Neutrophil (primary cell): ENCODE measurements around the gene PLEKHA6.
A peak's percentile ranks its signal among the peaks of the same experiment; 100 is the strongest.

ENCODE experiments used
- H3K27ac ChIP-seq: fragments of 200-600 bp; sonication (generic); 2 replicates; pipeline ENCODE4 v1.5.1; 2016; ENCODE audit warnings: mild to moderate bottlenecking, moderate library complexity
- H3K27me3 ChIP-seq: fragments of 200-600 bp; sonication (generic); 2 replicates; pipeline ENCODE4 v1.6.0; 2016; ENCODE audit warnings: mild to moderate bottlenecking
- H3K36me3 ChIP-seq: fragments of 200-600 bp; sonication (generic); 2 replicates; pipeline ENCODE4 v1.5.1; 2017
- H3K4me1 ChIP-seq, 2 experiments: fragments of 200-600 bp in 1 of 2; sonication (generic) in 1 of 2; 1 replicate in 1 of 2; 2 replicates in 1 of 2; pipeline versions ENCODE4 v1.5.1 to v1.6.1; 2013 to 2016; ENCODE audit warnings: low read depth in 1 of 2, low read length in 1 of 2, mild to moderate bottlenecking in 1 of 2, moderate library complexity in 1 of 2; ENCODE audit not compliant: control insufficient read depth in 1 of 2, insufficient read depth in 1 of 2
- H3K4me3 ChIP-seq, 2 experiments: fragments of 200-600 bp in 1 of 2; sonication (generic) in 1 of 2; 1 replicate in 1 of 2; 2 replicates in 1 of 2; pipeline ENCODE4 v1.5.1; 2013 to 2016; ENCODE audit warnings: low read depth in 1 of 2, low read length in 1 of 2, mild to moderate bottlenecking in 1 of 2, moderate library complexity in 1 of 2
- H3K9me3 ChIP-seq: fragments of 200-600 bp; sonication (generic); 2 replicates; pipeline ENCODE4 v1.5.1; 2016
- CTCF ChIP-seq: fragments of 200-600 bp; sonication (generic); IDR thresholded peaks from 2 replicates; pipeline ENCODE4 v1.5.1; 2016; ENCODE audit warnings: antibody characterized with exemption

PLEKHA6 gene

GRCh38 chr1:204288021-204288588 is 71.6 kb downstream of the PLEKHA6 start:
- H3K4me3 ChIP-seq = no peak overlapping the region
- no peak overlapping the region for H3K27ac ChIP-seq
- H3K36me3 ChIP-seq = no peaks in the 10 kb centered on the region
- H3K9me3 ChIP-seq = no peaks in the 10 kb centered on the region
- TF ChIP-seq CTCF = no peak
- peaks cover 19% of the 10 kb centered on the region for H3K27me3 ChIP-seq
- peaks cover 8 to 21% of the 10 kb centered on the region in 2 experiments for H3K4me1 ChIP-seq

GRCh38 chr1:204287466-204287891 is 72.2 kb downstream of the PLEKHA6 start:
- TF ChIP-seq CTCF = no peak
- Histone ChIP-seq H3K36me3 (no peaks in the 10 kb centered on the region), H3K27ac (no peak overlapping the region), H3K27me3 (peaks cover 19% of the 10 kb centered on the region), H3K9me3 (no peaks in the 10 kb centered on the region), H3K4me1 (peaks cover 8 to 21% of the 10 kb centered on the region in 2 experiments), H3K4me3 (no peak overlapping the region)

GRCh38 chr1:204286831-204287421 is 72.8 kb downstream of the PLEKHA6 start:
- peaks cover 8 to 21% of the 10 kb centered on the region in 2 experiments for H3K4me1 ChIP-seq
- TF ChIP-seq CTCF = no peak
- peak overlapping the region; percentile 26 to 28 for H3K4me3 ChIP-seq
- H3K36me3 ChIP-seq = no peaks in the 10 kb centered on the region
- peak overlapping the region; percentile 72 for H3K27ac ChIP-seq
- H3K27me3 ChIP-seq = peaks cover 19% of the 10 kb centered on the region
- H3K9me3 ChIP-seq = no peaks in the 10 kb centered on the region

- TF ChIP-seq CTCF = no peak
- H3K36me3 ChIP-seq = no peaks in the 10 kb centered on the region
- peak overlapping the region; percentile 72 for H3K27ac ChIP-seq
- peaks cover 8 to 21% of the 10 kb centered on the region in 2 experiments for H3K4me1 ChIP-seq
- peaks cover 19% of the 10 kb centered on the region for H3K27me3 ChIP-seq
- H3K9me3 ChIP-seq = no peaks in the 10 kb centered on the region
- peak overlapping the region in 1 of 2 experiments; percentile 28 for H3K4me3 ChIP-seq
These were observed 73.4 kb downstream of the PLEKHA6 start for GRCh38 chr1:204286315-204286714.

GRCh38 chr1:204285436-204286305 is 74.1 kb downstream of the PLEKHA6 start:
- Histone ChIP-seq H3K4me3 (no peak overlapping the region), H3K4me1 (peaks cover 8 to 21% of the 10 kb centered on the region in 2 experiments), H3K27me3 (peaks cover 19% of the 10 kb centered on the region), H3K36me3 (no peaks in the 10 kb centered on the region), H3K27ac (no peak overlapping the region), H3K9me3 (no peaks in the 10 kb centered on the region)
- no peak for TF ChIP-seq CTCF
